Activated T-cell treated with anti-CD3 and anti-CD28 coated beads, Interleukin-2, amount 50 U/mL, for 48 hours (primary cell): ENCODE results near the gene SORCS2.

Source experiments
- DNase-seq, 2 experiments: peaks; one replicate each; pipeline ENCODE4 v3.0.0-alpha.2; 2020

Gene SORCS2

GRCh38 chr4:7309636-7310390 lies 117.5 kb downstream of the SORCS2 start:
- no peak for DNase-seq

GRCh38 chr4:7310451-7310850 lies 118.1 kb downstream of the SORCS2 start:
- no peak for DNase-seq

GRCh38 chr4:7311205-7311604 lies 118.9 kb downstream of the SORCS2 start:
- no peak for DNase-seq

GRCh38 chr4:7312691-7313090 lies 120.4 kb downstream of the SORCS2 start:
- DNase-seq: no peak

GRCh38 chr4:7313347-7313811 lies 121.0 kb downstream of the SORCS2 start:
- no peak for DNase-seq

- DNase-seq: no peak
Measured at GRCh38 chr4:7313991-7314390, 121.7 kb downstream of the SORCS2 start.

- no peak for DNase-seq
Measured at GRCh38 chr4:7315286-7315685, 122.9 kb downstream of the SORCS2 start.

- no peak for DNase-seq
Measured at GRCh38 chr4:7315935-7316334, 123.6 kb downstream of the SORCS2 start.

GRCh38 chr4:7319024-7319423 lies 126.7 kb downstream of the SORCS2 start:
- DNase-seq: no peak

- no peak for DNase-seq
Measured at GRCh38 chr4:7320206-7320797, 128.0 kb downstream of the SORCS2 start.

- no peak for DNase-seq
Measured at GRCh38 chr4:7322166-7322991, 130.0 kb downstream of the SORCS2 start.

GRCh38 chr4:7323461-7323871 lies 131.1 kb downstream of the SORCS2 start:
- no peak for DNase-seq

- peak in 1 of 2 experiments; percentile 20 for DNase-seq
Measured at GRCh38 chr4:7323872-7324650, 131.7 kb downstream of the SORCS2 start.

GRCh38 chr4:7324651-7325121 lies 132.3 kb downstream of the SORCS2 start:
- no peak for DNase-seq

GRCh38 chr4:7325541-7325940 lies 133.2 kb downstream of the SORCS2 start:
- DNase-seq: no peak

- no peak for DNase-seq
Measured at GRCh38 chr4:7326306-7326692, 134.0 kb downstream of the SORCS2 start.

- no peak for DNase-seq
Measured at GRCh38 chr4:7326693-7327340, 134.5 kb downstream of the SORCS2 start.

GRCh38 chr4:7327341-7327885 lies 135.1 kb downstream of the SORCS2 start:
- DNase-seq: no peak

GRCh38 chr4:7328162-7328912 lies 136.0 kb downstream of the SORCS2 start:
- DNase-seq: no peak

GRCh38 chr4:7328913-7329638 lies 136.7 kb downstream of the SORCS2 start:
- DNase-seq: no peak
